CD4-positive, alpha-beta T cell treated with Interleukin-4 for 1 hour (primary cell): Measurements from ENCODE around the gene PALS2.

Source experiments
- DNase-seq, 2 donors: peaks; one replicate each; pipeline ENCODE4 v3.0.0-alpha.2; 2020 to 2022

The PALS2 gene

DNA sequence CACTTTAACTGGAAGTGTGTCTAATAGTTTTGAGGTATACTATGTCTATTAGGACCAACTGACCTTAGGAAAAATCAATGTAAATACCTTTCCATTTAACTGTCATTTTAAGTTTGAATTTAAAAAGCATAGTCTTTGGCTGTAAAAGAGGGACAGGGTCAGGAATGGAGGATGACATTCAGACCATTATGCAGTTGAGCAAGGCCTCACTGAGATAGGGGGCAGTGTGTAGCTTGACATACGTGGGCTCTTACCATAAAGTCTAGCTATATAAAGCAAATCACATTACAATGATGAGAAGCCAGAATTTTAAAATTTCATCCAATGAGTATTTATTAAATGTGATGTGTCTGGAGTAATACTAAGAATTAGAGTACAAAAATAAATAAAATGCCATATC lies 17.9 kb downstream of the PALS2 start:
- DNase-seq = no peak

DNA sequence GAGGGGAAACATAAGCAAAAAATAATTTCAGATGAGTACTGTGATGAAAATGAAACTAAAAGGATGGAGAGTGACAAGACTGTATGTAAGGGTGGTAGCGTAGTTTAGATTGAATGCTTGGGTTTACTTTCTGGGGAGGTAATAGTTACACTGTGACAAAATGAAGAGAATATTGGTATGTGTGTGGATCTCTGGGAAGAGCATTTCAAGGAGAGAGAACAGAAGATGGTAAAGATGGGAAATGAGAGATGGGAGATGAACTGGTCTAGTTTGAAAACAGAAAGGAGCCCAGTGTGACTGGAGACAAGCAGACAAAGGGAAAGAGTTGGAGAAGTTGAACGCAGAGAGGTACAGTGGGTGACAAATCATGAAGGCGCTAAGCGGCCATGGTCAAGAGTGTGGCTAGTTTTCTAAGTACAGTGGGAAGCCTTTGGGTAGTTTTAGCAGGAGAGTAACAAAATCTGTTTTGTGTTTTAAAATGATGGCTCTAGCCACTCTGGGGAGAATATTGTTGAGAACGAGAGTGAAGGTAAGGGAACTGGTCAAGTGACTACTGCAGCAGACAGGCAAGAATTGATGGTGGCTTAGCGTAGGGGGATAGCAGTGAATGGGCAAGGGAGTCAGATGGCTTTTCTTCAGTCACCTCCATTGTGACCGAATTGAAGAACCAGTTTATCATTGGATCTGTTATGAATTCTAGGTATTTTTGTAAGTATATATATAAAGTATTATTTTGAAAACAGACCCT lies 22.6 kb downstream of the PALS2 start:
- DNase-seq = peak in 1 of 2 donors; percentile 23

DNA sequence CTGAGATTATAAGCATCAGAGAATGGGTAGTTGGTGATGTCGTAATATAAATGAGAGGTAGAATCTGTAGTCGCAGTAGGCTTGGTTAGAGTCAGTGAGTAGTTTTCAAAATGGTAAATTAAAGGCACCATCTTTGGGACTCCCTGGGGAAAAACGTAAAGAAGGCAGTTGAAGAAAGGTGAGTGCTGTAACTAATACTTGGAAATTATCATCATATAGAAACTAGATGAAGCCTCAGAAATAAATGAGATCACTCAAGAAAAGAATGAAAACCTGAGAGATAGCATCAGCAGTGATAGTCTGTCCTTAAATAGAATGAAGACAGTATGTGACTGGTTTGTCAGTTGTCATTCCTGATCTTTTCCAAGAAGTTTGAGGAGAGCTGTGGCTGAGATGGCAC lies 23.8 kb downstream of the PALS2 start:
- DNase-seq = no peak

DNA sequence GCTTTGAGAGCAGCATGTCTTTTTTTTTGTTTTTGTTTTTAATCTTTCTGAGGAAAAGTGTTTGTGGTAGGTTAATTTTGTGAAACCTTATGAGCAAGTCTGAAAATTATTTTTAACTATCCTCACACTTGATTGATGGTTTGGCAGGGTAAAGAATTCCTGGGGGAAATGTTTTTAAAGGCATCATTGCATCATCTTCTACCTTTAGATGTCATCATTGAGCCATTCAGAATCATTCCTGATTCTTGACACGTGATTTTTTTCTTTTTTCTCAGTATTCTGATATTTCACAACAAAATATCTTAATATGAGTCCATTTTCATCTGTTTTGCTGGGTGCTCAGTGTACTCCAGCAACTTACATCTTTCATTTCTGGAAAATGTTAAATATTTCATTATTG lies 28.3 kb downstream of the PALS2 start:
- no peak for DNase-seq

DNA sequence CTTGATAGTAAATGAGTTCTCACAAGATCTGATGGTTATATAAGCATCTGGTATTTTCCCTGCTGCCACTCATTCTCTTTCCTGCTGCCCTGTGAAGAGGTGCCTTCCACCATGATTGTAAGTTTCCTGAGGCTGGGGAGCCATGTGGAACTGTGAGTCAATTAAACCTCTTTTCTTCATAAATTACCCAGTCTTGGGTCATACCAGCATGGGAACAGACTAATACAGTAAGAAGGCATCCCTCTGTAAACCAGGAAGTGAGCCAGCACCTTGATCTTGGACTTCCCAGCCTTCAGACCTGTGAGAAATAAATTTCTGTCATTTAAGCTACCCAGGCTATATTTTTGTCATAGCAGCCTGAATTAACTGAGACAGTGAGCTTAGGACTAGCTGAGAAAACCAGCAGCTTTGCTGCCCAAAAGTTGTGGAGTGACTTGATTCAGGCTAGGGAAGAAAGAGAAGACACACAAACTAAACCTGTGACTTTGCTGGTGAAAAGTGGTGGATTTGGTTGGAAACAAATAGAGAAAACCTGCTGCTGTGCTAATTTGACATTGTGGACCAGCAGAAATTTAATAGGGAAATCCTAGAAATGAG lies 29.7 kb downstream of the PALS2 start:
- DNase-seq = no peak

DNA sequence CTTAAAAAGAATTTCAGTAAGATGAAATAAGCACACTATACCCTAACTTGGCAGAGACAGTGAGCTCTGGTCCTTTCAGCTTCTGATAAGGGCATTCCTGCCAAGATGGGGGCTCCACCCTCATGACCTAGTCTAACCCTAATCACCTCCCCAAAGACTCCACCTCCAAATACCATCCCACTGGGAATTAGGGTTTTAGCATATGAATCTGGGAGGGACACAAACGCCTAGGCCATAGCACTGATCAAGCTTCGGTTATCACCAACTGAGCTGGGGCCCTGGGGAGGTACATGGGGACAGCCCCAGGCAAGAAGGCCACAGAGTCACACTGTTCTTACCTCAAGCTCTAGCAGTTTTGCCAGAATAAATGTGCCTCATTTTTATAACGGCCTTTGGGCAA lies 31.4 kb downstream of the PALS2 start:
- DNase-seq = no peak

DNA sequence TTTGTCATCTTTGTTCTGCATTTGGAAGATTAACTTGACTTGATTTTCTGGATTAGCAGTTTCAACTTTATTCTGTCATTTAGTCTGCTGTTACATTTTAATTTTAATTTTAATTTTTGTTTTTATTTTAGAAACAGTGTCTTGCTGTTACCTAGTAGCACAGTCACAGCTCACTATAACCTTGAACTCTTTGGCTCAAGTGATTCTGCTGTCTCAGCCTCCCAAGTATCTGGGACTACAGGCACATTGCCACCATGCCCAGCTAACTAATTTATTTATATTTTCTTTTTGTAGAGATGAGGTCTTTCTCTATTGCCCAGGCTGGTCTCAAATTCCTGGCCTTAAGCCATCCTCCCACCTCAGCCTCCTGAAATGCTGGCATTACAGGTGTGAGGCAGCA lies 35.3 kb downstream of the PALS2 start:
- DNase-seq = no peak

DNA sequence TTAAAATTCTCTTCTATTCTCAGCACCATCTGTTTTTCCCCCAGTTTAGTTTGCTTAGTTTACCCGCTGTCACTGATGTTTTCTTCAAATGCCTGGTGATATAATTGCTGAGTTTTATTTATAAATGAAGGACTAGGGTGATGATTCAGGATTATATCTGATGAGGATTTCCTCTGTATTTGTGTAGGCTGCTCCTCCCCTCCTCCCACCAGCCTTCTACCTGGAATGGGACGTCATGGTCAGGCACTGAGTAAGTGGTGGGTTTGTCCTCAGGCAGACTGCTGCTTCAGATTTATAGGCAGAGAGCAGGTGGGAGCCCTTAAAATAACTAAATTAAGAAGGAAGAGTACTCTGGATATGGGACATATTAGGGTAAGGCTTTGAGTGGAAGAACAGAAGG lies 35.8 kb downstream of the PALS2 start:
- no peak for DNase-seq

DNA sequence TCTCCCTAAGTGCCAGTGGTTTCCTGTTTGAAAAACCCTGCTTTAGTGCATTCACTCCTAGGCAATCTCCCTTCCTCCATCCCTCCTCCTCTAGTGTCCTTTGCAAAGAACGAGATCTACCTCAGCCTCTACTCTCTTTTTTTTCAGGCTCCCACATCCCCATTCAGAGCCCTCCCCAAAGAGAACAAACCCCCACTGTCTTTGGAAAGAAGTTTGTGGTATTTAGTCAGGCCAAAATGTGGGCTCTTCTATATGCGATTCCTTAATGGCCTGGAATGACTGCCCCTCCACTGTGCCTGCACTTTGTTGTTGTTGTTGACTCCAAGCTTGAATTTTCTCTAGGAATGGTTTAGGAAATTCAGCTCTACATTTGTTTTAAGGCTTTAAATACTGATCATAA lies 36.3 kb downstream of the PALS2 start:
- DNase-seq = no peak

DNA sequence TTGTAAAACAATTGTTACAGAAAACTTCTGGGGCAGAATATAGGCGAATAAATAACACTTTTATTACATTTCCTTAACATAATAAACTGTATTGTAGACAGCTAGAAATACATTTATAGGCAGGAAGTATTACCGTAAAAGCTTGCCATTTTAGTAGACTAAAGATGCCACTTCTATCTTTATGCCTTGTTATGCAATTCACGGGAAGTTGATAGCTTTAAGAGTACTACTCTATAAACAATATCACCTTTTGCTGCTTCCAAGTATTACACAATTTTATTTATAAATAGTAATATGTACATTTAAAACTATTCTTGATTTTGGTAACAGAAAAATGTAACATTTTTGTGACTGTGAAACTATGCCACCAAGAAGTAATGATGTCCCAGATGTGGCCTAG lies 37.9 kb downstream of the PALS2 start:
- no peak for DNase-seq

DNA sequence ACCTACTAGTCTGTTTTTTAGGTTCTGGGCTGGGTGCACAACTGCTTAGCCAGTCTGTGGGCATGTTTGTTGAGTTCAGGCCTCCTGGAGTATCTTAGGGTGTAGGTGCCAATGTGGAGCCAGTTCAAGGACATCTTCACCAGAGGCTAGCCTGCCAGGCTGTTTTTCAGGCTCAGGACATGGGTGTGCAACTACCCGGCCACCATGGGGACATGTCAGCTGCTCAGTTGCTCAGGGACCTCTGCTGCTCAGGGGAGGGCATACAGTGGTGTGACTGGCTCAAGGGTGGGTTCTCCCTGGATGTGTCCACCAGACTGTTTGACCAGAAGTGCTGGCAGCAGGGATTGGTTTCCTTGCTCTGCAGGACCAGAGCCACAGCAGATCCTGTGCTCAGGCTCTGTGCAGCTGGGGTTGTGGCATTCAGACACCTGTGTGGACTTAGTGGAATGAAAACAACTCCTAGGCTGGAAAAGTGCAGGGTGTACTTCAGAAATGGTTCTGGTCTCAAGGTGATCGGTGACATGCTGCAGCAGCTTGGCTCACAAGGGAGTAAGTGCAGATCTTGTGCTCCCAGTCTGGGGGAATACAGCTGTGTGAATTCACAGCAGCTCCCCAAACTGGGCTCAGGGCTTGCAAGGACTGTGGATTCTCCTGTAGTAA lies 44.8 kb downstream of the PALS2 start:
- no peak for DNase-seq

DNA sequence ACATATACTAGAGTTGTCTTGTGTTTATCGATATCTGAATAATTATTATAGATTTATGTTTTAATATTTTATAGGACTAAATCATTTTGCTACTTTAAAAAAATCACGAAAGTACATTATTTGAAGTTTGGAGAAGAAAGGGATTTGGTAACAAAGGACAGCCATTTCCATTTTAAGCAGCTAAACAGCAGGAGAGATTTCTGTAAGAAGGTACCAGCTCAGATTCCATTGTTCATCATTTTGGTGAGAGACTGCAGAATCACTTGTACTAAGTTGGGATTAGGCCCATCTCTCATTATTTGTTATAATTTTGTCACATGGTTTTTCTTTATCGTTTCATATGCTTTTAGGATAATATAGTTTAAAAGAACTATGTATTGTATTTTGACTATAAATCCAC lies 46.7 kb downstream of the PALS2 start:
- no peak for DNase-seq

DNA sequence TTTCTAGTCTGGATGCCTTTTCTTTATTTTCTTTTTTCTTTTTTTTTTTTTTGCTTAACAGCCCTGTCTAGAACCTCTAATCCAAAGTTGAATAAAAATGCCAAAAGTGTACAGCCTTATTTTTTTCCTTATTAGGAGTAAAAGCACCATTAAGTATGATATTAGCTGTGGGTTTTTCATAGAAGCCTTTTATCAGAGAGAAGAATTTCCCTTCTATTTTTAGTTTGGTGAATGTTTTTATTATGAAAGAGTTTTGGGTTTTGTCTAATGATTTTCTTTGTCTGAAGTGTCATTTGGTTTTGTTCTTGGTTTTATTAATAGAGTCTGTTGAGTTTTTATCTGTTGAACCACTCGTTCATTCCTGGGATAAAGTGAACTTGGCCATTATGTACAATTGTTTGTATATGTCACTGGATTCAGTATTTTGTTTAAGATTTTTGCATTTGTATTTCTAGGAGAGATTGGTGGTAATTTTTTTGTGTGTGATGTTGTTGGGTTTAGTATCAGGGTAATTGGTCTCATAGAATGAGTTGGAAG lies 49.5 kb downstream of the PALS2 start:
- DNase-seq = no peak
